Peyer's patch (tissue), 4 donors: Measurements from ENCODE around the gene NFKB1.

Experiments
- POLR2A ChIP-seq, 2 donors: fragments of 450-650 bp; IDR thresholded peaks; one replicate each; pipeline ENCODE4 v1.5.1; 2017; ENCODE audit warnings: antibody characterized with exemption in 2 of 2, mild to moderate bottlenecking in 2 of 2, moderate library complexity in 2 of 2
- TF ChIP-seq, protein P1 (sequence below), 6 experiments: fragments of 450-650 bp in 4 of 6; fragments of 200-600 bp in 2 of 6; sonication (generic) in 1 of 6; IDR thresholded peaks; one replicate each; pipeline ENCODE4 v1.5.1; 2017 to 2019; ENCODE audit warnings: antibody characterized with exemption in 6 of 6, mild to moderate bottlenecking in 3 of 6, moderate library complexity in 1 of 6

DNA sequence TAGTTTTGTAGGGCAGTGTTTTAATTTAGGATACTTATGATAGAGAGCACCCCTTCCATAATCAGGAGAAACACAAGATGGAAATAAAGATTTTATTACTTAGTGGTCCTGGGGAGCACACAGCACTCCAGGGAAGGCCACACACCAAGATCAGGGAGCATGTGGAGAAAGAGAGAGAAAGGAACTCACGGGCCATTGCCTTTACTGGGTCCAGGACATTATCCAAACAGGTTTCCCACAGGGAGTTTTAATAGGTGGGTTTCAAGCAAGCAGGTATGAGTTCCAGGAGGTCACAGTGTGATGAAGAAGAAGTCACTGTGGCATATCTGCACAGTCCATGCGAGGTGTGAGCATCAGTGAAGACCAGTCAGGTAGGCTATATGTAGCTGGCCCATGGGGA, 46.8 kb downstream of the NFKB1 start:
- TF ChIP-seq, protein P1, sequence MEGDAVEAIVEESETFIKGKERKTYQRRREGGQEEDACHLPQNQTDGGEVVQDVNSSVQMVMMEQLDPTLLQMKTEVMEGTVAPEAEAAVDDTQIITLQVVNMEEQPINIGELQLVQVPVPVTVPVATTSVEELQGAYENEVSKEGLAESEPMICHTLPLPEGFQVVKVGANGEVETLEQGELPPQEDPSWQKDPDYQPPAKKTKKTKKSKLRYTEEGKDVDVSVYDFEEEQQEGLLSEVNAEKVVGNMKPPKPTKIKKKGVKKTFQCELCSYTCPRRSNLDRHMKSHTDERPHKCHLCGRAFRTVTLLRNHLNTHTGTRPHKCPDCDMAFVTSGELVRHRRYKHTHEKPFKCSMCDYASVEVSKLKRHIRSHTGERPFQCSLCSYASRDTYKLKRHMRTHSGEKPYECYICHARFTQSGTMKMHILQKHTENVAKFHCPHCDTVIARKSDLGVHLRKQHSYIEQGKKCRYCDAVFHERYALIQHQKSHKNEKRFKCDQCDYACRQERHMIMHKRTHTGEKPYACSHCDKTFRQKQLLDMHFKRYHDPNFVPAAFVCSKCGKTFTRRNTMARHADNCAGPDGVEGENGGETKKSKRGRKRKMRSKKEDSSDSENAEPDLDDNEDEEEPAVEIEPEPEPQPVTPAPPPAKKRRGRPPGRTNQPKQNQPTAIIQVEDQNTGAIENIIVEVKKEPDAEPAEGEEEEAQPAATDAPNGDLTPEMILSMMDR (IDR thresholded peaks at IDR 0.05), result no peak
- TF ChIP-seq POLR2A (IDR thresholded peaks at IDR 0.05), result no peak
